ENCODE measurements around the gene ZNF668.

ZNF668 gene

DNA sequence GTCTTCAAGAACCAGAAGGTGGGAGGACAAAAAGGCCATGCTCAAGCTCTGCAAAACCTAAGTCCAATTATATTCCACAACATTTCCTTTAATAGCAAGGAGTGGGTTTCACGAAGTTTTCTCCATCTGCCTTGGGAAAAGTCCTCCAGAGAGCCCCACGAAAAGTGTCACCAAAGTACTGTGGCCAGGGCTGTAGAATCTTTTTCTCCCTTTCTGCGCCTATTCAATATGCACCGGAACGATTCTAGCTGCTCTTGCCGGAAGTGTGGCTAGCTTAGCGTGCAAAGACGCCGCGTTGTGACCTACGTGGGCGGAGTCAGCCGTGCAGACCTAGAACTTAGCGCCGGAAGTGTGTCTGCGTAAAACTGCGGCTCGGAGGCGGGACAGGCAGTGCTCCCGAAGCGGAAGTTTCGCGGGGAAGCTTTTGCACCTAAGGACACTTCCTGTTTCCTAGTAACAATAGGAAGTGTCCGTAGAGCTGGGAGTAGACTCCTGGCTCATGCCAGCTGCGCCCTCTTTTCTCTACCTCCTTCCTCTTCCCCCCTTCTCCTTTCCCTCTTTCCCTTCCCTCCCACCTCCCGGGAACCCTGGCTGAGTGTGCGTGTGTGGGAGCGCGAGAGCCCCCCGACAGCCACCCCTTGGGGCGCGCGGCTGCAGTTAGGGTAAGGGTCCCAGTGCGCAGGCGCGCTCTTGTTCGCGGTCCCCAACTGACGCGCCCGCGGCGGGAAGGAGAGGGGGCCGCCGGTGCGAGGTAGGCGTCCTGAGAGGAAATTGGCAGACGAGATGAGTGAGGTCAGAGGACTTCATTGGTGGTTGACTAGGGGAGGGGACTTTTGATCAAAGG lies at the start of gene ZNF668, which contains the start of gene ZNF646:
Gene ZNF668 (minus strand): TSS at position 271 of the 844 bp plus-strand sequence. CDS start 9,781 bp downstream, outside the sequence.
Gene ZNF646 (plus strand): TSS at position 453 of the 844 bp plus-strand sequence. CDS start 1,903 bp downstream, outside the sequence.
- Mint-ChIP-seq H3K4me3 (peak within 1 kb of the TSS; percentile 95), H3K36me3 (peaks cover 14% of the 10 kb centered on the region), H3K27me3 (no peaks in the 10 kb centered on the region), H3K4me1 (peaks cover 29% of the 10 kb centered on the region), H3K27ac (peak within 1 kb of the TSS; percentile 95), H3K9me3 (no peaks in the 10 kb centered on the region)
- ATAC-seq (ENCODE audit: low read depth) (peak; percentile 86), DNase-seq (ENCODE audit: low spot score in 2 of 2) (peak; percentile 86 to 94)

DNA sequence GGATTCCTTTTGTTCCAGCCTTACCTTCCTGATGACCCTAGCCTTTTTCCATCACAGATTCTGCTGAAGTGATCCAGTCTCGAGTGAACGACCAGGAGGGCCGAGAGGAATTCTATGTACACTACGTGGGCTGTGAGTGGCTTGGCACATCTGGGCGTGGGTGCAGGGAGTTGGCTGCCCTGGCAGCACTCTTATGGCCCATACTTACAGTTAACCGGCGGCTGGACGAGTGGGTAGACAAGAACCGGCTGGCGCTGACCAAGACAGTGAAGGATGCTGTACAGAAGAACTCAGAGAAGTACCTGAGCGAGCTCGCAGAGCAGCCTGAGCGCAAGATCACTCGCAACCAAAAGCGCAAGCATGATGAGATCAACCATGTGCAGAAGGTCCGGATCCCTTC lies 46.1 kb upstream of the ZNF668 start:
- peaks cover 18% of the 10 kb centered on the region for H3K36me3 Mint-ChIP-seq
- H3K9me3 Mint-ChIP-seq = no peaks in the 10 kb centered on the region

DNA sequence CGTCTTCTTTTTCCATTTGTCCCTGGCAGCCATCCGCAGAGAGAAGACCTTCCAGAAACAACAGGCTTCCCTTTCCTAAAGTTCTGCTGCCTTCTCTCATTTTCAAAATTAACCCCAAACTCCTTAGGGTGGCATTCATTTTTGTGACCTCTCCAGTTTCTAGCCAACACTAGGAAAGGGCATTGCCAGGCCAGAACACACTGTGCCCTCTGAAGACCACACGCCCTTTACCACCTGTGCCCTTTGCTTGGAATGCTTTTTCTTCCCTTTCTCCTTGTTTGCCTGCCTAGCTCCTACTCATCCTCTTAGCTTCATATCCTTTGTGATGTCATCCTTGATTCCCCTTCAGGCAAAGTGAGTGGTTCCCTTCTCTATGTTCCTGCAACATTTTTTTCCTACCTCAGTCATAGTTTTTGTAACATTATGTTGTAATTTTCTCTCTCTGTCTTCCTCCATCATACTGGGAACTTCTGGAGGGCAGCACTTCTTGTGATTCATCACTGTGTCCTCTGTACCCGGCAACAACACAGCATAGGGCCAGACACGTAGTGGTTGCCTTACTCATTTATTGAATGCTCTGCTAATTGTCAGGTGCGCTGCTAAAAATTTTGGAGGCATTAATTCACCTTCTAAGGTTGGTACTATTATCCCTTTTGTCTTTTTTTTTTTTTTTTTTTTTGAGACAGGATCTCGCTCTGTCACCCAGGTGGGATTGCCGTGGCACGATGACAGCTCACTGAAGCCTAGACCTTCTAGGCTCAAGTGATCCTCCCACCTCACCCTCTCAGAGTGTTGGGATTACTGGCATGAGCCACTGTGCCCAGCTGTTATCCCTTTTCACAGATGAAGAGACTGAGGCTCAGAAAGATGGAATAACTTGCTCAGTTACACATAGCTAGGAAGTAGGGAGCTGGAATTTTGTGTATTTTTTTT lies 44.4 kb upstream of the ZNF668 start:
- Mint-ChIP-seq H3K9me3 (no peaks in the 10 kb centered on the region), H3K27ac (peak overlapping the region; percentile 70), H3K4me1 (peaks cover 11% of the 10 kb centered on the region), H3K27me3 (no peaks in the 10 kb centered on the region), H3K36me3 (peaks cover 18% of the 10 kb centered on the region), H3K4me3 (peak overlapping the region; percentile 71)
- DNase-seq (ENCODE audit: low spot score in 2 of 2) (no peak), ATAC-seq (ENCODE audit: low read depth) (no peak)

More for the DNA sequence above, 46.1 kb upstream of the ZNF668 start:
- no peak overlapping the region for H3K4me3 Mint-ChIP-seq
- H3K27ac Mint-ChIP-seq = no peak overlapping the region
- H3K27me3 Mint-ChIP-seq = no peaks in the 10 kb centered on the region
- H3K4me1 Mint-ChIP-seq = peaks cover 9% of the 10 kb centered on the region
- DNase-seq (ENCODE audit: low spot score in 2 of 2) (no peak), ATAC-seq (ENCODE audit: low read depth) (no peak)

DNA sequence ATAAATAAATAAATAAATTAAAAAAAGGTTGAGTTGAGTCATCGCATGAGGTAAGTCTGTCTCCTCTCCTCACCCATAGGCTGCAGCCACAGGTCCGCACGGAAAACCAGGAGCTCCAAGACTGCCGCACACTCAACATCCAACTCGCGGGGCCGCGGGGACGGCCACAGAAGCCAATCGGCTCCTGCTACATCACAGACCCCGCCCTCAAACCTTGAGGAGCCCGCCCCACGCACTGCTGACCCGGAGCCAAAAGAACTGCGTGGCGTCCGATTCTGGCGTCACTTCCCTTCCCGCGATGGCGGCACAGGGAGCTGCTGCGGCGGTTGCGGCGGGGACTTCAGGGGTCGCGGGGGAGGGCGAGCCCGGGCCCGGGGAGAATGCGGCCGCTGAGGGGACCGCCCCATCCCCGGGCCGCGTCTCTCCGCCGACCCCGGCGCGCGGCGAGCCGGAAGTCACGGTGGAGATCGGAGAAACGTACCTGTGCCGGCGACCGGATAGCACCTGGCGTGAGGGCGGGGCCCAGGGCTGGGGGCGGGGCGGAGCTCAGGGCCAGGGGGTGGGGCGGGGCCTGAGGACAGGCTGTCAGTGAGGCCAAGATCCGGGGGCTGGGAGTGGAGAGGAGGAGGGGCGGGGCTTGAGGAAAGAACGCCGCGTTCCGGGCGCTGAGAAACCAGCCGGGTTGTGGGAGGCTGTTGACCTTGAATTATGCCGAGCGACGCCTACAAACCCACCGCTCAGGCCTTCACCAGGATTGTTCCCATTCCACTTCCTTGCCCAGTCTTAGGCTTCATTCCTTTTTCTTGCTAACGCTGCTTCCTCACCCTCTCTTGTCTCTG lies 43.6 kb upstream of the ZNF668 start, which contains the start of gene KAT8:
Gene KAT8 (plus strand): TSS at position 281 of the 839 bp plus-strand sequence. CDS start 18 bp downstream, at position 299.
- peak; percentile 90 for ATAC-seq (ENCODE audit: low read depth)
- H3K4me3 Mint-ChIP-seq = peak within 1 kb of the TSS; percentile 71
- H3K4me1 Mint-ChIP-seq = peaks cover 11% of the 10 kb centered on the region
- H3K9me3 Mint-ChIP-seq = no peaks in the 10 kb centered on the region
- DNase-seq (ENCODE audit: low spot score in 2 of 2) = peak; percentile 94 to 97
- no peaks in the 10 kb centered on the region for H3K27me3 Mint-ChIP-seq
- peaks cover 18% of the 10 kb centered on the region for H3K36me3 Mint-ChIP-seq
- H3K27ac Mint-ChIP-seq = peak within 1 kb of the TSS; percentile 70

DNA sequence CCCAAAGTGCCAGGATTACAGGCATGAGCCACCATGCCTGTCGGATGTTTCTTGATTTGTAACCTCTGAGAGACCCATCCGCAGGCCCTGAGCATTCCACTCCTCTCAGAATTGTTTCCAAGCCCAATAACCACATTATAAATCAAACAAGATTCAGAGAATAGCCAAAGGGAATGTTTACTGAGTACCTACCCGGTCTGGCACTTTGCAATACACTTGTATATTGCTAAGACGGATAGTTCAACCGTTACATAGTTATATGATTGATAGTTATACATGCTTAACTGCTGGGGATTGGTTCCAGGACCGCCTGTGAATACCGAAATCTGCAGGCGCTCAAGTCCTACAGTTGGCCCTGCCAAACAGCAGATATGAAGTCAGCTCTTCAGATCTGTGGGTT lies 40.4 kb upstream of the ZNF668 start:
- Mint-ChIP-seq H3K36me3 (peaks cover 4% of the 10 kb centered on the region), H3K4me3 (no peak overlapping the region), H3K4me1 (peaks cover 13% of the 10 kb centered on the region), H3K27me3 (no peaks in the 10 kb centered on the region), H3K9me3 (no peaks in the 10 kb centered on the region), H3K27ac (peak overlapping the region; percentile 50)
- ATAC-seq (ENCODE audit: low read depth) (no peak), DNase-seq (ENCODE audit: low spot score in 2 of 2) (no peak)

DNA sequence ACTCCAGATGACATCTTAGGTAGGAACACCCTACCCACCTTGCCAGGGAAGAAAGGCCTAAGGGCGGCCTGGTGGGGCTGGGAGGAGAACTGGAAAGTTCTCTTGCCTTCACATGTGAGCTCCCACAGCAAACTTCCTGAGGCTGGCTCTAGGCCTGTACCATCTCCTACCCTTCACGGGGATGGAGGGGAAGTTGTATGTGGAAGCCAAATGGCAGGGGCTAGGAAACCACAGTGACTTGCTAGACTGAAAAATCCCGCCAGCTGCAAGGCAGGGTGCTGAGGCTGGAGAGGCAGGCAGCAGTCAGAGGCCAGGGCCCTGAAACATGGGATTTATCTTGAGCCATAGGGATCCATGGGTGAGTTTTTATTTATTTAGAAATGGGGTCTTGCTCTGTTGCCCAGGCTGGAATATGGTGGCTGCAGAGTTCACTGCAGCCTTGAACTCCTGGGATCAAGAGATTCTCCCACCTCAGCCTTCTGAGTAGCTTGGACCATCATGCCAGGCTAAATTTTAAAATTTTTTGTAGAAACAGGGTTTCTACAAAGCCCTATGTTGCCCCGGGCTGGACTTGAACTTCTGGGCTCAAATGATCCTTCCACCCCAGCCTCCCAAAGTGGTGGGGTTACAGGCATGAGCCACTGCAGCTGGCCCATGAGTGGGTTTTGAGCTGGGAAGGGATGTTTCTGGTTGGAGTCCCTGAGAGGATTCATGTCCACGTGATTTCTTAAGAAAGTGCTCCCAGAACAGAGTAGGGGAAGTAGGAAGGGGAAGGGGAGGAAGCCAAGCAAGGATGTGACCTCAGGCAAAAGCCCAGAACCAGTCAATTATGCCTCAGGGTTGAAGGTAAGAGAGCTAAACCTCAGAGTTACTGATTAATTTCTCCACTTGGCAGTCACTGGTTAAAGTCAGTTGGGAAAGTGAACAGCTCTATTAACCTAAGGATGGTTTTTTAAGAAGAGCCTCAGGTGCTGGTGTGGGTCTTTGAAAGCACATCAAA lies 39.4 kb upstream of the ZNF668 start:
- H3K4me3 Mint-ChIP-seq = no peak overlapping the region
- DNase-seq (ENCODE audit: low spot score in 2 of 2) = no peak
- H3K27me3 Mint-ChIP-seq = no peaks in the 10 kb centered on the region
- H3K36me3 Mint-ChIP-seq = peaks cover 3% of the 10 kb centered on the region
- H3K27ac Mint-ChIP-seq = peak overlapping the region; percentile 69
- no peak for ATAC-seq (ENCODE audit: low read depth)
- H3K9me3 Mint-ChIP-seq = no peaks in the 10 kb centered on the region
- peaks cover 14% of the 10 kb centered on the region for H3K4me1 Mint-ChIP-seq

DNA sequence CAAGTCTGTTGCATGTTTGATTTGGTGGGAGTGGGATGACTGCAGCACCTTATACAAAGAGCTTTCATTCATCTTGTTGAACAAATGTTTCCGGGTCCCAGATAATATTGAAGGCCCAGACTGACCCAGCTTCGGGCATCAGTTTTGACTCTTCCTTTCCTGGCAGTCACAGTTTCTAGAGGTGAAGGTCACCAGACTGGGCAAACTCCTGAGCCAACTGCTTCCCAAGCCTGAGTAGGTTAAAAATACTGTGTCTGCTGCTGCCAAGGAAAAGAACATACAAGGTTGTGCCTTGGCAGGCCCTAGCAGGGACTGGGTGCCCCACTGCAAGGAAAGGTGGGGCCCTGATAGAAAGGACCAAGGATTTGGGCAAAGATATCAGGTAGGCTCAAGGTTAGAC lies 38.7 kb upstream of the ZNF668 start:
- Mint-ChIP-seq H3K36me3 (peaks cover 3% of the 10 kb centered on the region), H3K9me3 (no peaks in the 10 kb centered on the region), H3K4me1 (peaks cover 14% of the 10 kb centered on the region), H3K27me3 (no peaks in the 10 kb centered on the region), H3K27ac (peak overlapping the region; percentile 69), H3K4me3 (no peak overlapping the region)
- ATAC-seq (ENCODE audit: low read depth) (no peak), DNase-seq (ENCODE audit: low spot score in 2 of 2) (no peak)

DNA sequence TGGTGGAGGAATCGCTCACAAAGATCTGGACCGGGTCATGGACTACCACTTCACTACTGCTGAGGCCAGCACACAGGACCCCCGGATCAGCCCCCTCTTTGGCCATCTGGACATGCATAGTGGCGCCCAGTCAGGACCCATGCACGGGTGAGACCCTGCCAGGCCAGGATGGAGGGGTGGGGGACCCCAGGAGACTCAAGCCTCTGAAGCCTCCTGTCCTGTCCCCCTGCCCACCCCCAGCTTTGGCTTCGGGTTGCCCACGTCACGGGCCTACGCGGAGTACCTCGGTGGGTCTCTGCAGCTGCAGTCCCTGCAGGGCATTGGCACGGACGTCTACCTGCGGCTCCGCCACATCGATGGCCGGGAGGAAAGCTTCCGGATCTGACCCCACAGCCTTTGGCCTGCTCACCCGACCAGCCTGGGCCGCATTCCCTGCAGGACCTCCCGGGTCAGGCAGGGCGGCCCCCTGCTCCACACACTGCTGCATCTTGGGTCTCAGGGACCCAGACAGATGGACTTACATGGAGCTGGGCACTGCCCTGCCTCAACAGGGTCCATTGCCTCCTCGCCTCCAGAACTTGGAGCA lies 37.9 kb upstream of the ZNF668 start:
- H3K4me3 Mint-ChIP-seq = no peak overlapping the region
- no peak for ATAC-seq (ENCODE audit: low read depth)
- H3K36me3 Mint-ChIP-seq = peaks cover 3% of the 10 kb centered on the region
- no peak for DNase-seq (ENCODE audit: low spot score in 2 of 2)
- peaks cover 16% of the 10 kb centered on the region for H3K4me1 Mint-ChIP-seq
- H3K27ac Mint-ChIP-seq = no peak overlapping the region
- no peaks in the 10 kb centered on the region for H3K9me3 Mint-ChIP-seq
- H3K27me3 Mint-ChIP-seq = no peaks in the 10 kb centered on the region

DNA sequence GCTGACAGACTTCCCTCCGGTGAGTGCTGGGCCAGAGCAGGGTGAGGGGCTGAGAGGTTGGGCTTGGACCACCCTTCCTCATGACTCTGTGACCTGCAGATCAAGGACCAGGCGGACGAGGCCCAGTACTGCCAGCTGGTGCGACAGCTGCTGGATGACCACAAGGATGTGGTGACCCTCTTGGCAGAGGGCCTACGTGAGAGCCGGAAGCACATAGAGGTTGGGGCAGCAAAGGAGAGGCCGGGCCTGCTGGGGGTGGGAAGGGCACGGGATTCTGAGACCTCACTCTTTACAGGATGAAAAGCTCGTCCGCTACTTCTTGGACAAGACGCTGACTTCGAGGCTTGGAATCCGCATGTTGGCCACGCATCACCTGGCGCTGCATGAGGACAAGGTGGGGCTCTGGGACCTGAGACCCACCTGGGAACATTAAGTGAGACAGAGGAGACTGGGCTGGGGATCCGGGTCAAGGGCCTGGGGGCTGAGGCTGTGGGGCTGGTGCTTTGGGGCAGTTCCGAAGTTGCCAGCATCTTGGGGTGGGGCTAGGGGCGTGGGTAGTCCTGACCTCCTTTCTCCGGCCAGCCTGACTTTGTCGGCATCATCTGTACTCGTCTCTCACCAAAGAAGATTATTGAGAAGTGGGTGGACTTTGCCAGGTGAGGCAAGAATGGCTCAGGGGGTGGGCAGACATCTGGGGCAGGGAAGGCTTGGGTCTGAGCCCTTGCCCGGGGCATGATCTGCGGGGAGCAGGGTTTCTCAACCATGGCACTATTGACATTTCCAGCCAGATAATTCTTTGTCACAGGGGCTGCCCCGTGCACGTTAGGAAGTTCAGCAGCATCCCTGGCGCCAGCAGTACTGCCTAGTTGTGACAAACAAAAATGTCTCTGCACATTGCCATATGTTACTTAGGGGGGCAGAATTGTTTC lies 36.3 kb upstream of the ZNF668 start:
- Mint-ChIP-seq H3K27me3 (no peaks in the 10 kb centered on the region), H3K36me3 (peaks cover 3% of the 10 kb centered on the region), H3K4me1 (peaks cover 20% of the 10 kb centered on the region), H3K4me3 (peak overlapping the region; percentile 41), H3K9me3 (no peaks in the 10 kb centered on the region), H3K27ac (no peak overlapping the region)
- no peak for DNase-seq (ENCODE audit: low spot score in 2 of 2)
- ATAC-seq (ENCODE audit: low read depth) = no peak

DNA sequence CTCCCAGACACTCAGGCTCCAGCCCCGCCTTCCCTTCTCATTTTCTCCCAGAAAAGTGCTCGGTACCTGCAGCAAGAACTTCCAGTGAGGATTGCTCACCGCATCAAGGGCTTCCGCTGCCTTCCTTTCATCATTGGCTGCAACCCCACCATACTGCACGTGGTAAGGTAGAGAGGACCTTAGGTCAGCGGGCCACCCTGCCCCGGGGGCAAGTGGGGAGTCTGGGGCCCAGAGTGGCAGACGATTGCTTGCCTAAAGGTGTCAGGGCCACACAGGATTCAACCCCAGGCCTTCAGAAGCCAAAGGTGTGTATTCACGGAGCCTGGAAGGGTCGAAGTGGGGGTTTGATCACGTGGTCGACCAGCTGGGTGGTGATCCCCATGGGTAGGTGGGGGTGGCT lies 35.6 kb upstream of the ZNF668 start:
- peaks cover 18% of the 10 kb centered on the region for H3K4me1 Mint-ChIP-seq
- ATAC-seq (ENCODE audit: low read depth) (no peak), DNase-seq (ENCODE audit: low spot score in 2 of 2) (no peak)
- peaks cover 3% of the 10 kb centered on the region for H3K36me3 Mint-ChIP-seq
- H3K27me3 Mint-ChIP-seq = no peaks in the 10 kb centered on the region
- H3K27ac Mint-ChIP-seq = no peak overlapping the region
- no peaks in the 10 kb centered on the region for H3K9me3 Mint-ChIP-seq
- H3K4me3 Mint-ChIP-seq = peak overlapping the region; percentile 79

DNA sequence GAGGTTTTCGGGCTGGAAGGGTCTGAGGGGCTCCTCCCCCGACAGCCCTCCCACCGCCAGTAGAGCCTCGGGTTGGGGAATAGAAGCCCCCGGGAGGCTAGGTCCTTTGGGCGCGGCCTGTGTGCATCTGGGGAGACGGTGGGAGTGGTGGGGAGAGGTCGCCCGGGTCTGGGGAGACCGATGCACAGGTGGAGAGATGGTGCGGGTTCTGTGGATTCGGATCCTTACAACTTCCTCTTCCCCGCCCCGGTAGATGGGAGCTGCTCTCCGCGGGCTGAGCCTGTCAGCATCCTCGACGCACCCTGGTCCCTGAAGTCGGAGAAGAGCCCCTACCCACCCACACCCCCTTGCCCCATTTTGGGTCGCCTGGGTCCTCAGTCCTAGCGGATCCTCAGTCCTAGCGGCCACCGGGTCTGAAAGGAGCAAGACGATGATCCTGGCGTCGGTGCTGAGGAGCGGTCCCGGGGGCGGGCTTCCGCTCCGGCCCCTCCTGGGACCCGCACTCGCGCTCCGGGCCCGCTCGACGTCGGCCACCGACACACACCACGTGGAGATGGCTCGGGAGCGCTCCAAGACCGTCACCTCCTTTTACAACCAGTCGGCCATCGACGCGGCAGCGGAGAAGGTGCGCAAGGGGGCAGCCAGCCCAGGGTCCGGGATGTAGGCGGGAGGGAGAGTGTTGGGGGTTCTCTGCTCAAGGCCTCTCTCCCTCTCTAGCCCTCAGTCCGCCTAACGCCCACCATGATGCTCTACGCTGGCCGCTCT lies 34.9 kb upstream of the ZNF668 start:
- H3K27ac Mint-ChIP-seq = no peak overlapping the region
- H3K4me3 Mint-ChIP-seq = peak overlapping the region; percentile 79
- H3K9me3 Mint-ChIP-seq = no peaks in the 10 kb centered on the region
- H3K4me1 Mint-ChIP-seq = peaks cover 18% of the 10 kb centered on the region
- DNase-seq (ENCODE audit: low spot score in 2 of 2) (no peak), ATAC-seq (ENCODE audit: low read depth) (no peak)
- H3K36me3 Mint-ChIP-seq = peaks cover 3% of the 10 kb centered on the region
- H3K27me3 Mint-ChIP-seq = no peaks in the 10 kb centered on the region
